ENCODE data around the gene ANKRD13D.

DNA sequence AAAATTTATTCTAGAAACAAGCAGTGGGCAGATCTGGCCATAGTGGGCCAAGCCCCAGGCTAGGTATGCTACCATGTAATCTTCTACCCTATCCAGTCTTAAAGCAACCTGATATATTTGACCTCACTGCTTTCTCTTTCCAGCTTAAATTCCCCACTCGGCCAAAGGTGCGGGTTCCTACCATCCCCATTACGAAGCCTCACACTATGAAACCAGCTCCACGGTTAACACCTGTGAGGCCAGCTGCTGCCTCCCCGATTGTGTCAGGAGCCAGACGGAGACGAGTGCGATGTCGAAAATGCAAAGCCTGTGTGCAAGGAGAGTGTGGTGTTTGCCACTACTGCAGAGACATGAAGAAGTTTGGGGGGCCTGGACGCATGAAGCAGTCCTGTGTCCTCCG lies 44.1 kb upstream of the ANKRD13D start:
- no peak for TF ChIP-seq POLR2A (IDR thresholded peaks at IDR 0.05)
- TF ChIP-seq, protein P1, sequence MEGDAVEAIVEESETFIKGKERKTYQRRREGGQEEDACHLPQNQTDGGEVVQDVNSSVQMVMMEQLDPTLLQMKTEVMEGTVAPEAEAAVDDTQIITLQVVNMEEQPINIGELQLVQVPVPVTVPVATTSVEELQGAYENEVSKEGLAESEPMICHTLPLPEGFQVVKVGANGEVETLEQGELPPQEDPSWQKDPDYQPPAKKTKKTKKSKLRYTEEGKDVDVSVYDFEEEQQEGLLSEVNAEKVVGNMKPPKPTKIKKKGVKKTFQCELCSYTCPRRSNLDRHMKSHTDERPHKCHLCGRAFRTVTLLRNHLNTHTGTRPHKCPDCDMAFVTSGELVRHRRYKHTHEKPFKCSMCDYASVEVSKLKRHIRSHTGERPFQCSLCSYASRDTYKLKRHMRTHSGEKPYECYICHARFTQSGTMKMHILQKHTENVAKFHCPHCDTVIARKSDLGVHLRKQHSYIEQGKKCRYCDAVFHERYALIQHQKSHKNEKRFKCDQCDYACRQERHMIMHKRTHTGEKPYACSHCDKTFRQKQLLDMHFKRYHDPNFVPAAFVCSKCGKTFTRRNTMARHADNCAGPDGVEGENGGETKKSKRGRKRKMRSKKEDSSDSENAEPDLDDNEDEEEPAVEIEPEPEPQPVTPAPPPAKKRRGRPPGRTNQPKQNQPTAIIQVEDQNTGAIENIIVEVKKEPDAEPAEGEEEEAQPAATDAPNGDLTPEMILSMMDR (IDR thresholded peaks at IDR 0.05) = no peak
